CD14-positive monocyte (primary cell): ENCODE data around the gene SKIL. TPM values are rescaled to one million over a fixed set of nuclear protein-coding genes. Genes with fewer than 3 reads are reported as not detected.

Experiments used
- DNase-seq, 3 donors: peaks; one replicate each; pipeline ENCODE4 v3.0.0-alpha.2; 2011 to 2022
- H2AFZ ChIP-seq: 2 replicates; pipeline ENCODE4 v1.6.0; 2012; ENCODE audit warnings: mild to moderate bottlenecking, low read depth, low read length, inconsistent platforms; ENCODE audit not compliant: insufficient read depth, poor library complexity, severe bottlenecking
- H3K27ac ChIP-seq, 2 donors: 1 replicate in 1 of 2; 2 replicates in 1 of 2; pipeline ENCODE4 v1.5.1; 2012 to 2013; ENCODE audit warnings: low read length in 2 of 2, control low read depth in 1 of 2, inconsistent platforms in 1 of 2, low read depth in 1 of 2, mild to moderate bottlenecking in 1 of 2
- H3K27me3 ChIP-seq, 2 donors: one replicate each; pipeline versions ENCODE4 v1.6.0 to v1.6.1; 2011 to 2013; ENCODE audit warnings: low read length in 2 of 2; ENCODE audit not compliant: control insufficient read depth in 2 of 2, insufficient read depth in 2 of 2
- H3K36me3 ChIP-seq, 2 donors: replicated peaks in 1 of 2; 1 replicate in 1 of 2; 2 replicates in 1 of 2; pipeline versions ENCODE4 v1.5.1 to v1.6.1; 2012 to 2013; ENCODE audit warnings: low read length in 2 of 2, control low read depth in 1 of 2, inconsistent platforms in 1 of 2, mild to moderate bottlenecking in 1 of 2; ENCODE audit not compliant: insufficient read depth in 2 of 2, control insufficient read depth in 1 of 2
- H3K4me1 ChIP-seq, 2 donors: 1 replicate in 1 of 2; 2 replicates in 1 of 2; pipeline versions ENCODE4 v1.5.1 to v1.6.1; 2012 to 2013; ENCODE audit warnings: low read length in 2 of 2, control low read depth in 1 of 2, inconsistent platforms in 1 of 2, mild to moderate bottlenecking in 1 of 2, moderate library complexity in 1 of 2; ENCODE audit not compliant: insufficient read depth in 2 of 2, control insufficient read depth in 1 of 2
- H3K4me2 ChIP-seq: replicated peaks from 2 replicates; pipeline ENCODE3; 2012; ENCODE audit warnings: low read length, moderate library complexity, mild to moderate bottlenecking; ENCODE audit not compliant: poor library complexity, severe bottlenecking; ENCODE audit errors: extremely low read depth
- H3K4me3 ChIP-seq, 3 experiments: fragments of 200-600 bp in 1 of 3; sonication (generic) in 1 of 3; replicated peaks in 1 of 3; 1 replicate in 2 of 3; 2 replicates in 1 of 3; pipeline ENCODE4 v1.5.1; 2011 to 2013; ENCODE audit warnings: low read length in 3 of 3, mild to moderate bottlenecking in 3 of 3, control low read depth in 2 of 3, low read depth in 2 of 3, inconsistent platforms in 1 of 3, moderate library complexity in 1 of 3
- H3K79me2 ChIP-seq: 2 replicates; pipeline ENCODE4 v1.6.0; 2012; ENCODE audit warnings: mild to moderate bottlenecking, control low read depth, inconsistent platforms, low read length, moderate library complexity; ENCODE audit not compliant: insufficient read depth
- H3K9ac ChIP-seq: 2 replicates; pipeline ENCODE4 v1.6.0; 2017; ENCODE audit warnings: low read length, mild to moderate bottlenecking; ENCODE audit not compliant: insufficient read depth, poor library complexity, severe bottlenecking
- H3K9me3 ChIP-seq, 2 donors: replicated peaks in 1 of 2; 1 replicate in 1 of 2; 2 replicates in 1 of 2; pipeline versions ENCODE4 v1.5.1 to v1.6.1; 2012 to 2013; ENCODE audit warnings: low read length in 2 of 2, control low read depth in 1 of 2; ENCODE audit not compliant: control insufficient read depth in 1 of 2, insufficient read depth in 1 of 2
- H4K20me1 ChIP-seq: 2 replicates; pipeline ENCODE4 v1.6.0; 2012; ENCODE audit warnings: mild to moderate bottlenecking, low read length, control low read depth, moderate library complexity; ENCODE audit not compliant: insufficient read depth
- H3K27ac Mint-ChIP-seq, 7 donors: one replicate each; pipeline ENCODE4 v1.8.0; 2020; ENCODE audit warnings: mild to moderate bottlenecking in 7 of 7, mixed read lengths in 7 of 7, moderate library complexity in 6 of 7, inconsistent platforms in 2 of 7
- H3K27me3 Mint-ChIP-seq, 3 donors: one replicate each; pipeline ENCODE4 v1.8.0; 2021 to 2022; ENCODE audit warnings: low read depth in 3 of 3, mild to moderate bottlenecking in 3 of 3, mixed read lengths in 3 of 3, moderate library complexity in 3 of 3, inconsistent platforms in 1 of 3
- H3K36me3 Mint-ChIP-seq, 2 donors: one replicate each; pipeline ENCODE4 v1.8.0; 2020; ENCODE audit warnings: mixed read lengths in 2 of 2, inconsistent platforms in 1 of 2, mild to moderate bottlenecking in 1 of 2
- H3K4me1 Mint-ChIP-seq: one replicate; pipeline ENCODE4 v1.8.0; 2020; ENCODE audit warnings: mild to moderate bottlenecking, mixed read lengths
- H3K4me3 Mint-ChIP-seq, 2 donors: one replicate each; pipeline ENCODE4 v1.8.0; 2020; ENCODE audit warnings: mild to moderate bottlenecking in 2 of 2, mixed read lengths in 2 of 2, moderate library complexity in 1 of 2
- H3K9me3 Mint-ChIP-seq, 7 donors: one replicate each; pipeline ENCODE4 v1.8.0; 2020 to 2022; ENCODE audit warnings: mixed read lengths in 7 of 7, mild to moderate bottlenecking in 6 of 7, moderate library complexity in 6 of 7, inconsistent platforms in 2 of 7
- CTCF ChIP-seq: fragments of 200-600 bp; IDR thresholded peaks from one replicate; pipeline ENCODE4 v1.8.0; 2022; ENCODE audit warnings: antibody characterized with exemption, mild to moderate bottlenecking
- WGBS: methylation state at CpG from one replicate; pipeline ENCODE4 v1.1.5; 2013; ENCODE audit warnings: missing lambda C conversion rate; ENCODE audit not compliant: insufficient coverage; 5-methylcytosine and 5-hydroxymethylcytosine counted together
- intact Hi-C, 2 donors: fragments of 100-400 bp; cut with micrococcal nuclease; formaldehyde crosslinking; loops; one replicate each; pipeline versions ENCODE4 v1.15.0 to v1.15.1; 2023
- polyA plus RNA-seq, 3 donors: library from polyadenylated mRNA; depleted of rRNA in 1 of 3; unstranded in 2 of 3; stranded (reverse) in 1 of 3; fragments of 300-500 nt in 2 of 3; fragments of >200 nt in 1 of 3; fragmentation: Illumina TruSeq in 2 of 3; gene quantifications; 1 replicate in 2 of 3; 2 replicates in 1 of 3; pipeline ENCODE4 v1.2.3, GENCODE V29; 2012 to 2021

SKIL gene
- polyA plus RNA-seq, 3 donors, result 7.5 to 13.4 (median 9.2) TPM

GRCh38 chr3:170440344-170440743 is 82.8 kb downstream of the SKIL start:
- intact Hi-C loops, result no loop called here
- no peaks in the 10 kb centered on the region for H3K4me1 ChIP-seq
- no peak for DNase-seq
- H3K36me3 ChIP-seq, result no peaks in the 10 kb centered on the region
- WGBS, result 80% methylated on average over 2 of the region's 2 CpGs
- Mint-ChIP-seq H3K27me3 (peaks cover 2 to 5% (median 2%) of the 10 kb centered on the region in 3 donors), H3K4me3 (no peak overlapping the region), H3K36me3 (no peaks in the 10 kb centered on the region), H3K9me3 (peaks cover 0 to 9% (median 0%) of the 10 kb centered on the region in 7 donors), H3K4me1 (no peaks in the 10 kb centered on the region), H3K27ac (no peak overlapping the region)
- no peak overlapping the region for H2AFZ ChIP-seq
- H3K27me3 ChIP-seq, result no peaks in the 10 kb centered on the region
- H4K20me1 ChIP-seq, result no peaks in the 10 kb centered on the region
- no peak for TF ChIP-seq CTCF
- no peak overlapping the region for H3K4me3 ChIP-seq
- H3K27ac ChIP-seq, result no peak overlapping the region
- H3K4me2 ChIP-seq, result no peak overlapping the region
- no peak overlapping the region for H3K9ac ChIP-seq
- H3K79me2 ChIP-seq, result no peaks in the 10 kb centered on the region
- no peaks in the 10 kb centered on the region for H3K9me3 ChIP-seq

- no peak for TF ChIP-seq CTCF
- no peaks in the 10 kb centered on the region for H3K27me3 ChIP-seq
- no peak overlapping the region for H3K4me3 ChIP-seq
- 83% methylated on average over 1 of the region's 4 CpGs for WGBS
- no peaks in the 10 kb centered on the region for H3K4me1 ChIP-seq
- H3K79me2 ChIP-seq, result no peaks in the 10 kb centered on the region
- no peaks in the 10 kb centered on the region for H4K20me1 ChIP-seq
- H3K9me3 ChIP-seq, result no peaks in the 10 kb centered on the region
- Mint-ChIP-seq H3K4me1 (no peaks in the 10 kb centered on the region), H3K27me3 (peaks cover 2 to 5% (median 2%) of the 10 kb centered on the region in 3 donors), H3K4me3 (no peak overlapping the region), H3K36me3 (no peaks in the 10 kb centered on the region), H3K9me3 (peaks cover 0 to 11% (median 0%) of the 10 kb centered on the region in 7 donors), H3K27ac (no peak overlapping the region)
- no peak overlapping the region for H3K4me2 ChIP-seq
- no peak for DNase-seq
- intact Hi-C loops, result no loop called here
- no peak overlapping the region for H2AFZ ChIP-seq
- H3K9ac ChIP-seq, result no peak overlapping the region
- no peak overlapping the region for H3K27ac ChIP-seq
- no peaks in the 10 kb centered on the region for H3K36me3 ChIP-seq
Measured at GRCh38 chr3:170441412-170441811, 83.9 kb downstream of the SKIL start.
